Caco-2 (cell line): ENCODE measurements around the gene GLB1L. TPM values are rescaled to one million over a fixed set of nuclear protein-coding genes. Genes with fewer than 3 reads are reported as not detected.

Source experiments
- BruUV-seq: library from RNA; stranded (reverse); fragments of 400-500 nt; replicated peaks from 2 replicates; lab custom pipeline; 2021; lab: Mats Ljungman, UMichigan
- CTCF ChIA-PET: fragments of 300-600 bp; sonication (Branson Sonifier 250); formaldehyde crosslinking; loops from one replicate; lab custom pipeline; 2022; ENCODE audit warnings: antibody characterized with exemption; lab: Charles Lee
- POLR2A ChIA-PET: fragments of 300-600 bp; sonication (Branson Sonifier 250); formaldehyde crosslinking; loops from one replicate; lab custom pipeline; 2022; ENCODE audit warnings: antibody characterized with exemption; lab: Charles Lee
- DNase-seq, 2 experiments: peaks; one replicate each; pipeline versions ENCODE4 v3.0.0 to v3.0.0-alpha.2; 2020 to 2022
- H3K27me3 ChIP-seq: replicated peaks from 2 replicates; pipeline ENCODE4 v1.6.0; 2011; ENCODE audit warnings: low read length; ENCODE audit not compliant: control insufficient read depth, insufficient read depth
- H3K36me3 ChIP-seq: 2 replicates; pipeline ENCODE4 v1.5.1; 2011; ENCODE audit warnings: low read length; ENCODE audit not compliant: control insufficient read depth, insufficient read depth
- H3K4me1 ChIP-seq: fragments of 250-450 bp; sonication (Bioruptor Pico); 2 replicates; pipeline ENCODE4 v1.5.1; 2020; ENCODE audit warnings: mild to moderate bottlenecking
- H3K4me3 ChIP-seq: 2 replicates; pipeline ENCODE4 v1.5.1; 2011; ENCODE audit warnings: low read depth, mild to moderate bottlenecking, control low read depth, low read length
- H3K9me3 ChIP-seq: fragments of 250-450 bp; sonication (Bioruptor Pico); 2 replicates; pipeline ENCODE4 v1.5.1; 2020; ENCODE audit warnings: mild to moderate bottlenecking, moderate library complexity
- H3K27ac Mint-ChIP-seq: one replicate; pipeline ENCODE4 v1.8.0; 2022; ENCODE audit warnings: mixed read lengths; ENCODE audit not compliant: unreplicated experiment
- H3K27me3 Mint-ChIP-seq: one replicate; pipeline ENCODE4 v1.8.0; 2022; ENCODE audit warnings: mixed read lengths; ENCODE audit not compliant: insufficient read depth, unreplicated experiment
- H3K36me3 Mint-ChIP-seq: one replicate; pipeline ENCODE4 v1.8.0; 2022; ENCODE audit warnings: mild to moderate bottlenecking, mixed read lengths; ENCODE audit not compliant: insufficient read depth, unreplicated experiment
- H3K4me1 Mint-ChIP-seq: one replicate; pipeline ENCODE4 v1.8.0; 2022; ENCODE audit warnings: low read depth, mixed read lengths; ENCODE audit not compliant: unreplicated experiment
- H3K4me3 Mint-ChIP-seq: one replicate; pipeline ENCODE4 v1.8.0; 2022; ENCODE audit warnings: mild to moderate bottlenecking, moderate library complexity, mixed read lengths; ENCODE audit not compliant: unreplicated experiment
- H3K9me3 Mint-ChIP-seq: one replicate; pipeline ENCODE4 v1.8.0; 2022; ENCODE audit warnings: mixed read lengths; ENCODE audit not compliant: unreplicated experiment
- intact Hi-C: fragments of 100-400 bp; cut with micrococcal nuclease; formaldehyde crosslinking; loops from one replicate; pipeline ENCODE4 v1.10.0; 2022; ENCODE audit not compliant: unreplicated experiment
- total RNA-seq: library from RNA; stranded (reverse); gene quantifications from 2 replicates; pipeline ENCODE4 v1.2.3, GENCODE V29; 2022
- TF ChIP-seq, protein P1 (sequence below), 2 experiments: fragments of 200-600 bp in 1 of 2; IDR thresholded peaks; 1 replicate in 1 of 2; 2 replicates in 1 of 2; pipeline versions ENCODE4 v1.5.1 to v1.8.0; 2011 to 2022; ENCODE audit warnings: antibody characterized with exemption in 1 of 2, control low read depth in 1 of 2, inconsistent platforms in 1 of 2, low read depth in 1 of 2, low read length in 1 of 2, mild to moderate bottlenecking in 1 of 2, moderate library complexity in 1 of 2; ENCODE audit not compliant: insufficient read depth in 1 of 2, severe bottlenecking in 1 of 2, unreplicated experiment in 1 of 2

The GLB1L gene
- total RNA-seq, 1 experiment from 2014 or later = 3.3 TPM

DNA sequence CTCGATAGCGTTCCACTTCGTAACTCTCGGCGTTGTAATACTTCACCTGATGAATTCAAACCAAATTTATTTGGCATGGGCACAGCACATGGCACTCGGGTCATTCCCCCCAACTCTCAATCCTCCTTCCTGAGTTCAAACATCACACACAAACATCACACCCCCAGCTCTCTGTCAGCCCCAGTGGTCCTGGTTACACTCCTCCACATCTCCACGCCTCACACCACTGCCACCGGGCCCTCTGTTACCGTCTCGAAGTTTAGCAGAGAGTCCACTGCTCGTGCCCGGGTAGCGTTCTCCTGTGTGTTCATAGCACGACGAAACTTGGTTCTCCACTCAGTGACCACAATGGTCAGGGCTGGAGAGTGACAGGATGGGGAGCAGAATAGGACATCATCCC, 31.1 kb downstream of the GLB1L start:
- BruUV-seq = no TSS peak

GRCh38 chr2:219213486-219214071, 31.7 kb downstream of the GLB1L start:
- no TSS peak for BruUV-seq
- H3K4me3 ChIP-seq = no peak overlapping the region
- CTCF ChIA-PET = no interaction called here
- Mint-ChIP-seq H3K27me3 (no peaks in the 10 kb centered on the region), H3K4me1 (no peaks in the 10 kb centered on the region), H3K4me3 (no peak overlapping the region), H3K27ac (no peak overlapping the region), H3K9me3 (no peaks in the 10 kb centered on the region), H3K36me3 (peaks cover 65% of the 10 kb centered on the region)
- no peaks in the 10 kb centered on the region for H3K27me3 ChIP-seq
- DNase-seq = peak in 1 of 2 experiments; percentile 24
- intact Hi-C loops = no loop called here
- H3K4me1 ChIP-seq = peaks cover 14% of the 10 kb centered on the region
- TF ChIP-seq, protein P1, sequence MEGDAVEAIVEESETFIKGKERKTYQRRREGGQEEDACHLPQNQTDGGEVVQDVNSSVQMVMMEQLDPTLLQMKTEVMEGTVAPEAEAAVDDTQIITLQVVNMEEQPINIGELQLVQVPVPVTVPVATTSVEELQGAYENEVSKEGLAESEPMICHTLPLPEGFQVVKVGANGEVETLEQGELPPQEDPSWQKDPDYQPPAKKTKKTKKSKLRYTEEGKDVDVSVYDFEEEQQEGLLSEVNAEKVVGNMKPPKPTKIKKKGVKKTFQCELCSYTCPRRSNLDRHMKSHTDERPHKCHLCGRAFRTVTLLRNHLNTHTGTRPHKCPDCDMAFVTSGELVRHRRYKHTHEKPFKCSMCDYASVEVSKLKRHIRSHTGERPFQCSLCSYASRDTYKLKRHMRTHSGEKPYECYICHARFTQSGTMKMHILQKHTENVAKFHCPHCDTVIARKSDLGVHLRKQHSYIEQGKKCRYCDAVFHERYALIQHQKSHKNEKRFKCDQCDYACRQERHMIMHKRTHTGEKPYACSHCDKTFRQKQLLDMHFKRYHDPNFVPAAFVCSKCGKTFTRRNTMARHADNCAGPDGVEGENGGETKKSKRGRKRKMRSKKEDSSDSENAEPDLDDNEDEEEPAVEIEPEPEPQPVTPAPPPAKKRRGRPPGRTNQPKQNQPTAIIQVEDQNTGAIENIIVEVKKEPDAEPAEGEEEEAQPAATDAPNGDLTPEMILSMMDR (IDR thresholded peaks at IDR 0.05; ENCODE audit: insufficient read depth in 1 of 2, low read depth in 1 of 2, low read length in 1 of 2, severe bottlenecking in 1 of 2, unreplicated experiment in 1 of 2) = no peak
- H3K9me3 ChIP-seq = no peaks in the 10 kb centered on the region
- H3K36me3 ChIP-seq = peaks cover 18% of the 10 kb centered on the region
- POLR2A ChIA-PET = no interaction called here

More for the DNA sequence above, 31.1 kb downstream of the GLB1L start:
- intact Hi-C loops = no loop called here
- Histone ChIP-seq H3K4me3 (no peak overlapping the region), H3K36me3 (peaks cover 15% of the 10 kb centered on the region), H3K9me3 (no peaks in the 10 kb centered on the region), H3K4me1 (peaks cover 15% of the 10 kb centered on the region), H3K27me3 (no peaks in the 10 kb centered on the region)
- no peak overlapping the region for H3K4me3 Mint-ChIP-seq
- no peaks in the 10 kb centered on the region for H3K4me1 Mint-ChIP-seq
- TF ChIP-seq, protein P1 (IDR thresholded peaks at IDR 0.05; ENCODE audit: insufficient read depth in 1 of 2, low read depth in 1 of 2, low read length in 1 of 2, severe bottlenecking in 1 of 2, unreplicated experiment in 1 of 2) = no peak
- peak in 1 of 2 experiments; percentile 10 for DNase-seq
- no peaks in the 10 kb centered on the region for H3K27me3 Mint-ChIP-seq
- ChIA-PET CTCF (no interaction called here), POLR2A (no interaction called here)
- H3K9me3 Mint-ChIP-seq = no peaks in the 10 kb centered on the region
- no peak overlapping the region for H3K27ac Mint-ChIP-seq
- peaks cover 61% of the 10 kb centered on the region for H3K36me3 Mint-ChIP-seq

DNA sequence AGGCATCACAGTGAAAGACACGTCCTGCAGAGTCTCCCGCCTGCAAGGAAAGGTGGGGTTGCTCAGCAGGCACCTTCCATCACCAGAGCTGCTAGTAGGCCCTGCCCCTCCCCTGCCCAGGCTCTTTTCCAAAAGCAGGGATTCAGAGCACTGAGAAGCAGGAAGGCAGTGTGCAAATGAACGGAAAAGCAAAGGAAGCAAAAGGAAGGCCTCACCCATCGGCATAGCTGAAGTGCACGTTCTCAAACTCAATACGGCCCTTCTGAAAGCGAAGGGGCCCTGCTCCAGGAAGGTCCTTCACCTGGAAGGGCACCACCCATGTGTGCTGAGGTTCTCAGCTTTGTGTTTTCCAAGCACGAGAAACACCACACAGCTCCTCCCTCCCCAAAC, 32.2 kb downstream of the GLB1L start:
- TF ChIP-seq, protein P1 (IDR thresholded peaks at IDR 0.05; ENCODE audit: insufficient read depth in 1 of 2, low read depth in 1 of 2, low read length in 1 of 2, severe bottlenecking in 1 of 2, unreplicated experiment in 1 of 2) = no peak
- no peak overlapping the region for H3K27ac Mint-ChIP-seq
- H3K36me3 Mint-ChIP-seq = peaks cover 65% of the 10 kb centered on the region
- intact Hi-C loops = no loop called here
- no peaks in the 10 kb centered on the region for H3K9me3 Mint-ChIP-seq
- Histone ChIP-seq H3K36me3 (peaks cover 21% of the 10 kb centered on the region), H3K9me3 (no peaks in the 10 kb centered on the region), H3K4me3 (no peak overlapping the region), H3K4me1 (peaks cover 14% of the 10 kb centered on the region), H3K27me3 (no peaks in the 10 kb centered on the region)
- H3K4me1 Mint-ChIP-seq = peaks cover 5% of the 10 kb centered on the region
- H3K27me3 Mint-ChIP-seq = no peaks in the 10 kb centered on the region
- no TSS peak for BruUV-seq
- ChIA-PET POLR2A (no interaction called here), CTCF (no interaction called here)
- DNase-seq = peak in 1 of 2 experiments; percentile 31
- no peak overlapping the region for H3K4me3 Mint-ChIP-seq
